ENCODE data around the gene SLCO2A1. TPM values are rescaled to one million over a fixed set of nuclear protein-coding genes. Genes with fewer than 3 reads are reported as not detected.
A peak's percentile ranks its signal among the peaks of the same experiment; 100 is the strongest.

The SLCO2A1 gene
- polyA plus RNA-seq, 4 donors = 1.6 to 36.7 (median 4.9) TPM

DNA sequence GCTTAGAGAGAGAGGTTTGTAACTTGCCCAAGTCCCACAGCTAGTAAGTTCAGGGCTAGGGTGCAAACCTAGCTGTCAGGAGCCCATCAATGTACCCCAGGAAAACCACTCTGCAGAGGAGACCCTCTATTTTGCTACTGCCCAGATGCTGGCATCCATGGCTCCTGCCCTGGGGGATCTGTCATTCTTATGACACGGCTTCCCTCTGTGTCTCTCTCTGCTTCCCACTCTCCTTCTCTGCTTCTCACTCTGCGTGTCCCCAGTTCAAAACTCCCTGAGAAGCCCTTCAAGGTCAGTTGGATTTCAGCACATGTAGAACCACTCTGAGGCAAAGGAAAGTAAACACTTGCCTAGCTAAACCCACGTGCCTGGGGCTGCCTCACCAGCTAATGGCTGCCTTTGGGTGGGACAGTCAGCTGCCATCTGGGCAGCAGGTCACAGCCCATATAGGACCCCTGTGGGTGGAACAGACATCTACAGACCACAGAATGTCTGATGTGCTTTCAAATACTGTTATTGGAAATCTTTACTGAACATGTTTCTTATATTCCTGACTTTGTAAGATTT, 29.4 kb upstream of the SLCO2A1 start:
- FAIRE-seq (no peak), DNase-seq (peak in 1 of 2 donors; percentile 41)
- Histone ChIP-seq H3K4me3 (ENCODE audit: low read depth in 1 of 3, low read length in 3 of 3) (no peak overlapping the region), H3K36me3 (ENCODE audit: control insufficient read depth in 3 of 3, insufficient read depth in 2 of 3, low read depth in 1 of 3, low read length in 3 of 3) (no peaks in the 10 kb centered on the region), H3K9me3 (ENCODE audit: control insufficient read depth in 2 of 2, insufficient read depth in 1 of 2, low read depth in 1 of 2, low read length in 1 of 2) (no peaks in the 10 kb centered on the region), H3K27ac (ENCODE audit: low read depth in 1 of 3, low read length in 2 of 3) (no peak overlapping the region), H3K27me3 (ENCODE audit: control insufficient read depth in 3 of 3, insufficient read depth in 3 of 3, low read length in 3 of 3) (peaks cover 0 to 2% (median 0%) of the 10 kb centered on the region in 3 donors), H3K4me1 (ENCODE audit: control insufficient read depth in 3 of 3, insufficient read depth in 2 of 3, low read depth in 1 of 3, low read length in 2 of 3) (peaks cover 7 to 50% (median 12%) of the 10 kb centered on the region in 3 donors)
- WGBS, 3 donors = 58 to 71% (median 63%) methylated on average over 3 of the region's 3 CpGs

DNA sequence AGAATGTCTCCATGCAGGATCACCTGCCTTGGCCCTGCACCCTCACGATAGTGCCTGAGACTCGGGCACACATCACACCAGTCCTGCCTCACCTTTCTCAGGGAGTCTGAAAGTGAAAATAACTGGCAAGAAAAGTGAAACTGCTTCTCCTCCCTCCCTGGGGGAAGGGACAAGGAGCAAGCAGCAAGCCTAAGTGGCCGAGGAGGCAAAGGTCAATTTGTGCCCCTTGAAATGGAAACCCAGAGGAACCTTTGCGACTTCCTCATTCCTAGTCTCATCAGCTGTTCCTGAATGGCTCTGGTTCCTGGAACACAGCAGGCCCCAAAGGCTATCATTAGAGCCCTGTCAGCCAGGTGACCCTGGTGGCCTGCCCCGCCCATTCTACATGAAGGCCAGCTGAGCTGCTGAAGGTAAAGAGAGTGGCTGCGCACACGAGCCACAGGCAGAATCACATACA, 28.0 kb upstream of the SLCO2A1 start:
- Histone ChIP-seq H3K4me1 (ENCODE audit: control insufficient read depth in 3 of 3, insufficient read depth in 2 of 3, low read depth in 1 of 3, low read length in 2 of 3) (peaks cover 7 to 50% (median 12%) of the 10 kb centered on the region in 3 donors), H3K27me3 (ENCODE audit: control insufficient read depth in 3 of 3, insufficient read depth in 3 of 3, low read length in 3 of 3) (peaks cover 0 to 2% (median 0%) of the 10 kb centered on the region in 3 donors), H3K4me3 (ENCODE audit: low read depth in 1 of 3, low read length in 3 of 3) (no peak overlapping the region), H3K36me3 (ENCODE audit: control insufficient read depth in 3 of 3, insufficient read depth in 2 of 3, low read depth in 1 of 3, low read length in 3 of 3) (no peaks in the 10 kb centered on the region), H3K27ac (ENCODE audit: low read depth in 1 of 3, low read length in 2 of 3) (peak overlapping the region; percentile 51 to 97 (median 55)), H3K9me3 (ENCODE audit: control insufficient read depth in 2 of 2, insufficient read depth in 1 of 2, low read depth in 1 of 2, low read length in 1 of 2) (no peaks in the 10 kb centered on the region)
- DNase-seq (peak; percentile 96 to 100), FAIRE-seq (no peak)
- WGBS, 3 donors = 8 to 53% (median 32%) methylated on average over 7 of the region's 7 CpGs

DNA sequence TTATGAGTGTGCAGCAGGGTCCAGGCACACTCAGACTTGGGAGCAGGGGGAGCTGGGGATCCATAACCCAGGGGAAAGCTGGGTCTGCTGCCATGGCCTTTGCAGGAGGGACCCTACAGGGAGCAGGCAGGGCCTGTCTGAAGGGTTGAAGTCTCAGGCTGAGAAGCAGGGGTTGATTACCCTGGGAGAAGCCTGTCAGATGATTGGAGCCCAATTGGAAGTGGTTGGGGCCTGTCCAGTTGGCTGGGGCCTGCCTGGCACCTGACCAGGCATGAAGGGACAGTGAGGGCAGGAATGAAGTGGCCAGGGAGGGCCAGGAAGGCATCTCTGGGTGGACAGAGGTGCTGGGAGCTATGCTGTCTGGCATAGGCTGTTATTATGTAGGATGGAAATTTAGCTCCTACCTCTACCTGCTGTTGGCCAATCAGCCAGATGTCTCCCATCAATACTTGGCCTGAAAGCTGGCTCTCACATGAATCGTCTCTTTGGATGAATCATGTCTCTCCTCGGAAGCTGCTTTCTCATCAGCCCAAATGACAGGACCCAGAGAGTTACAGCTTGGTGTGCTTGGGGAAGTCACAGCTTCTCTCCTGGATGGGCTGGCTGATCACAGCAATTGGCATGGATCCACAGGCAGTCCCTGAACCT, 27.4 kb upstream of the SLCO2A1 start:
- Histone ChIP-seq H3K27me3 (ENCODE audit: control insufficient read depth in 3 of 3, insufficient read depth in 3 of 3, low read length in 3 of 3) (peaks cover 0 to 2% (median 0%) of the 10 kb centered on the region in 3 donors), H3K9me3 (ENCODE audit: control insufficient read depth in 2 of 2, insufficient read depth in 1 of 2, low read depth in 1 of 2, low read length in 1 of 2) (no peaks in the 10 kb centered on the region), H3K36me3 (ENCODE audit: control insufficient read depth in 3 of 3, insufficient read depth in 2 of 3, low read depth in 1 of 3, low read length in 3 of 3) (no peaks in the 10 kb centered on the region), H3K27ac (ENCODE audit: low read depth in 1 of 3, low read length in 2 of 3) (peak overlapping the region; percentile 51 to 97 (median 55)), H3K4me3 (ENCODE audit: low read depth in 1 of 3, low read length in 3 of 3) (peak overlapping the region in 1 of 3 donors; percentile 0), H3K4me1 (ENCODE audit: control insufficient read depth in 3 of 3, insufficient read depth in 2 of 3, low read depth in 1 of 3, low read length in 2 of 3) (peaks cover 7 to 50% (median 12%) of the 10 kb centered on the region in 3 donors)
- no peak for DNase-seq
- 12 to 38% (median 15%) methylated on average over 2 of the region's 2 CpGs for WGBS, 3 donors
- FAIRE-seq = no peak

DNA sequence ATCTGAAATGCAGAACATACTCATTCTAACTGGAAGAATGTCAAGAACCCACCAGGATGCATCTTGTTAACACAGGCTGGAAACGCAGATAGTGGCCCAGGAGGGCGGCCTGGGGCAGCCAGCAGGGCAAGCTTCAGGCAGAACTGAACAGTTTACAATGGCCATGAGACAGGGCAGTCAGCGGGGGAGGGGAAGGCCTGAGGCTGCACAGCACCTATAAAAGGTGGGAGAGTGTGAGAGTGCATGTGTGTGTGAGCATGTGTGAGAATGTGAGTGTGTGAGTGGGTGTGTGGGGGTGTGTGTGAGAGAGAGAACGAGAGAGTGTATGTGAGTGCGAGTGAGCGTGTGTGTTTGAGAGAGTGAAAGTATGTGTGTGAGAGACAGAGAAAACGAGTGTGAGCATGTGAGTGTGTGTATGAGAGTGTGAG, 26.8 kb upstream of the SLCO2A1 start:
- H3K9me3 ChIP-seq (ENCODE audit: control insufficient read depth in 2 of 2, insufficient read depth in 1 of 2, low read depth in 1 of 2, low read length in 1 of 2) = no peaks in the 10 kb centered on the region
- H3K27me3 ChIP-seq (ENCODE audit: control insufficient read depth in 3 of 3, insufficient read depth in 3 of 3, low read length in 3 of 3) = peaks cover 0 to 2% (median 0%) of the 10 kb centered on the region in 3 donors
- peak overlapping the region in 2 of 3 donors; percentile 51 to 97 for H3K27ac ChIP-seq (ENCODE audit: low read depth in 1 of 3, low read length in 2 of 3)
- FAIRE-seq (no peak), DNase-seq (no peak)
- peaks cover 7 to 50% (median 12%) of the 10 kb centered on the region in 3 donors for H3K4me1 ChIP-seq (ENCODE audit: control insufficient read depth in 3 of 3, insufficient read depth in 2 of 3, low read depth in 1 of 3, low read length in 2 of 3)
- WGBS, 3 donors = 67 to 83% (median 72%) methylated on average over 7 of the region's 7 CpGs
- H3K4me3 ChIP-seq (ENCODE audit: low read depth in 1 of 3, low read length in 3 of 3) = no peak overlapping the region
- H3K36me3 ChIP-seq (ENCODE audit: control insufficient read depth in 3 of 3, insufficient read depth in 2 of 3, low read depth in 1 of 3, low read length in 3 of 3) = no peaks in the 10 kb centered on the region

DNA sequence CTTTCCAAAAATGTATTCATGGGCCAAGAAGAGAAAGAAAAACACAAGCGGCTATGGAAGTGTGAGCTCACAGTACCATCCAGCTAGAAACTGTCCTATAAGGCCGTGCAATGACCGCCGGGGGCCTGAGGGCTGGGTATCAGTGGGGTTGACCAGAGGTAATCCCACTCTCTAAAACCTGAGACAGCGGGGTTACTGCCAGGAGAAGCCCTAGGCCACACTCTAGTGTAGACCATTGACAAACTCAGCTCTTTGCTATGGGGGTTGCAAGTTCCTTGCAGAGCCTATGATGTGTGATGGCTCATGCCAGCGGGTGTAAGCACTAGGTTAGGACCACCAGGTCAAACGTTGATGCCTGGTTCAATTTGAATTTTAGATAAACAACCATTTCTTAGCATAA, 25.9 kb upstream of the SLCO2A1 start:
- Histone ChIP-seq H3K36me3 (ENCODE audit: control insufficient read depth in 3 of 3, insufficient read depth in 2 of 3, low read depth in 1 of 3, low read length in 3 of 3) (no peaks in the 10 kb centered on the region), H3K9me3 (ENCODE audit: control insufficient read depth in 2 of 2, insufficient read depth in 1 of 2, low read depth in 1 of 2, low read length in 1 of 2) (no peaks in the 10 kb centered on the region), H3K27ac (ENCODE audit: low read depth in 1 of 3, low read length in 2 of 3) (no peak overlapping the region), H3K4me1 (ENCODE audit: control insufficient read depth in 3 of 3, insufficient read depth in 2 of 3, low read depth in 1 of 3, low read length in 2 of 3) (peaks cover 7 to 43% (median 12%) of the 10 kb centered on the region in 3 donors), H3K27me3 (ENCODE audit: control insufficient read depth in 3 of 3, insufficient read depth in 3 of 3, low read length in 3 of 3) (peaks cover 0 to 2% (median 0%) of the 10 kb centered on the region in 3 donors), H3K4me3 (ENCODE audit: low read depth in 1 of 3, low read length in 3 of 3) (no peak overlapping the region)
- FAIRE-seq (no peak), DNase-seq (no peak)
- WGBS, 3 donors = 91 to 94% (median 92%) methylated on average over 7 of the region's 7 CpGs

DNA sequence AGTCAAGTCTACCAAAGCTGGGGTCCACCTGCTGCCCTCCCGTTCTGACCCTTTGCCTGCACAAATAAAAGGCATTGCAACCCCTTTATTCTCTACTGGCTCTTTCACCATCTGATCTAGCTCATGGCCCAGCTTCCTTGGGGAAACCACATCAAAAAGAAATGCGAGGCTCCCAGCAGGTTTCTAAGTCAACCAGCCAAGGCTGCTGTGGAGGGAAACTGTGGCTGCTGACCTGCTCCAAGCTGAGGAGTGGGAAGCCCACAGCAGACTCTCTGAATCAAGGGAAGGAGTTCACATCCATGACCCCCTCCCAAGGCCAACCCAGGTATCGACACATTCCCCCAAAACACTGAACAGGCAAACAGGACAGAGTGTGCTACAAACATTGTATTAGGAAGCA, 25.2 kb upstream of the SLCO2A1 start:
- DNase-seq = no peak

DNA sequence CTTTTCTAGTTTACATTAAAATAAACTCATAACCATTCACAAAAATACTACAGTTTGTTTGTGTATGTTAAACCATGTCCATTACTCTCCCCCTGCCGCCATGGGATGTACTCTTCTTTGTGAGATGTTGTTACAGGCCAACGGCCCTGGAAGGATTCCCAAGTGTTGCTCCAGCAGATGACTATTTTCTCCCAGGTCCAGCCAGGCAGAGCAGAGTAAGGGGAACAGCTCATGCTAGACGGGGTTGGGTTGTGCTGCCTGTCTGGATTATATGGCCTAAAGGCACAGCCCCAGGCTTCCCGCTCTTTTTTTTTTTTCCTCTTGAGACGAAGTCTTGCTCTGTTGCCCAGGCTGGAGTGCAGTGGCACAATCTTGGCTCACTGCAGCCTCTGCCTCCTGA, 24.5 kb upstream of the SLCO2A1 start:
- H3K27me3 ChIP-seq (ENCODE audit: control insufficient read depth in 3 of 3, insufficient read depth in 3 of 3, low read length in 3 of 3) = no peaks in the 10 kb centered on the region
- 78 to 92% (median 91%) methylated on average over 5 of the region's 5 CpGs for WGBS, 3 donors
- no peaks in the 10 kb centered on the region for H3K9me3 ChIP-seq (ENCODE audit: control insufficient read depth in 2 of 2, insufficient read depth in 1 of 2, low read depth in 1 of 2, low read length in 1 of 2)
- no peak overlapping the region for H3K27ac ChIP-seq (ENCODE audit: low read depth in 1 of 3, low read length in 2 of 3)
- H3K36me3 ChIP-seq (ENCODE audit: control insufficient read depth in 3 of 3, insufficient read depth in 2 of 3, low read depth in 1 of 3, low read length in 3 of 3) = no peaks in the 10 kb centered on the region
- peaks cover 4 to 29% (median 12%) of the 10 kb centered on the region in 3 donors for H3K4me1 ChIP-seq (ENCODE audit: control insufficient read depth in 3 of 3, insufficient read depth in 2 of 3, low read depth in 1 of 3, low read length in 2 of 3)
- FAIRE-seq (no peak), DNase-seq (no peak)
- H3K4me3 ChIP-seq (ENCODE audit: low read depth in 1 of 3, low read length in 3 of 3) = no peak overlapping the region

More for the DNA sequence above, 25.2 kb upstream of the SLCO2A1 start:
- WGBS, 3 donors = 76 to 84% (median 83%) methylated on average over 3 of the region's 3 CpGs
- FAIRE-seq = no peak
- no peaks in the 10 kb centered on the region for H3K27me3 ChIP-seq (ENCODE audit: control insufficient read depth in 3 of 3, insufficient read depth in 3 of 3, low read length in 3 of 3)
- no peak overlapping the region for H3K27ac ChIP-seq (ENCODE audit: low read depth in 1 of 3, low read length in 2 of 3)
- no peaks in the 10 kb centered on the region for H3K36me3 ChIP-seq (ENCODE audit: control insufficient read depth in 3 of 3, insufficient read depth in 2 of 3, low read depth in 1 of 3, low read length in 3 of 3)
- no peaks in the 10 kb centered on the region for H3K9me3 ChIP-seq (ENCODE audit: control insufficient read depth in 2 of 2, insufficient read depth in 1 of 2, low read depth in 1 of 2, low read length in 1 of 2)
- H3K4me1 ChIP-seq (ENCODE audit: control insufficient read depth in 3 of 3, insufficient read depth in 2 of 3, low read depth in 1 of 3, low read length in 2 of 3) = peaks cover 4 to 35% (median 12%) of the 10 kb centered on the region in 3 donors
- no peak overlapping the region for H3K4me3 ChIP-seq (ENCODE audit: low read depth in 1 of 3, low read length in 3 of 3)

DNA sequence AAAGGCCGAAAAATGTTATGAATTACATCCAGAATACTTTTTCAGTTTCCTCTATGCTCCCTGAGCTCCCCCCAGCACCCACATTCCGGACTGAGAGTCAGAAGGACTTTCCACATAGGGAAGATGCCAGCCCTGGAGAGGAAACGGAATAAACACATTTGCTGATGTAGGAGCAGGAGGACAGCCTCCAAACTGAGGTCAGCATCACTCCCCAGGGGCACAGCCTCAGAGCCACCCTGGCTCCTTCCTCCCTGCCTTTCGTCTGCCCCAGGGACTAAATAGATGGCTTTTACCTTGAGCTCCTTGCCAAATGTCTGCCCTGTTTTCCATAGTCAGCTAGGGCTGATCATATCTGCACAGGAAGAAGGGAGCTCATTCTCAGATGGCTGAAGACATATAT, 22.6 kb upstream of the SLCO2A1 start:
- Histone ChIP-seq H3K4me3 (ENCODE audit: low read depth in 1 of 3, low read length in 3 of 3) (no peak overlapping the region), H3K9me3 (ENCODE audit: control insufficient read depth in 2 of 2, insufficient read depth in 1 of 2, low read depth in 1 of 2, low read length in 1 of 2) (no peaks in the 10 kb centered on the region), H3K27ac (ENCODE audit: low read depth in 1 of 3, low read length in 2 of 3) (no peak overlapping the region), H3K36me3 (ENCODE audit: control insufficient read depth in 3 of 3, insufficient read depth in 2 of 3, low read depth in 1 of 3, low read length in 3 of 3) (no peaks in the 10 kb centered on the region), H3K27me3 (ENCODE audit: control insufficient read depth in 3 of 3, insufficient read depth in 3 of 3, low read length in 3 of 3) (no peaks in the 10 kb centered on the region), H3K4me1 (ENCODE audit: control insufficient read depth in 3 of 3, insufficient read depth in 2 of 3, low read depth in 1 of 3, low read length in 2 of 3) (peaks cover 4 to 12% (median 9%) of the 10 kb centered on the region in 3 donors)
- WGBS, 3 donors = 70 to 91% (median 75%) methylated on average over 4 of the region's 4 CpGs
- no peak for DNase-seq
- FAIRE-seq = no peak
